ENCODE data around the gene SLC18A3.

SLC18A3 gene

DNA sequence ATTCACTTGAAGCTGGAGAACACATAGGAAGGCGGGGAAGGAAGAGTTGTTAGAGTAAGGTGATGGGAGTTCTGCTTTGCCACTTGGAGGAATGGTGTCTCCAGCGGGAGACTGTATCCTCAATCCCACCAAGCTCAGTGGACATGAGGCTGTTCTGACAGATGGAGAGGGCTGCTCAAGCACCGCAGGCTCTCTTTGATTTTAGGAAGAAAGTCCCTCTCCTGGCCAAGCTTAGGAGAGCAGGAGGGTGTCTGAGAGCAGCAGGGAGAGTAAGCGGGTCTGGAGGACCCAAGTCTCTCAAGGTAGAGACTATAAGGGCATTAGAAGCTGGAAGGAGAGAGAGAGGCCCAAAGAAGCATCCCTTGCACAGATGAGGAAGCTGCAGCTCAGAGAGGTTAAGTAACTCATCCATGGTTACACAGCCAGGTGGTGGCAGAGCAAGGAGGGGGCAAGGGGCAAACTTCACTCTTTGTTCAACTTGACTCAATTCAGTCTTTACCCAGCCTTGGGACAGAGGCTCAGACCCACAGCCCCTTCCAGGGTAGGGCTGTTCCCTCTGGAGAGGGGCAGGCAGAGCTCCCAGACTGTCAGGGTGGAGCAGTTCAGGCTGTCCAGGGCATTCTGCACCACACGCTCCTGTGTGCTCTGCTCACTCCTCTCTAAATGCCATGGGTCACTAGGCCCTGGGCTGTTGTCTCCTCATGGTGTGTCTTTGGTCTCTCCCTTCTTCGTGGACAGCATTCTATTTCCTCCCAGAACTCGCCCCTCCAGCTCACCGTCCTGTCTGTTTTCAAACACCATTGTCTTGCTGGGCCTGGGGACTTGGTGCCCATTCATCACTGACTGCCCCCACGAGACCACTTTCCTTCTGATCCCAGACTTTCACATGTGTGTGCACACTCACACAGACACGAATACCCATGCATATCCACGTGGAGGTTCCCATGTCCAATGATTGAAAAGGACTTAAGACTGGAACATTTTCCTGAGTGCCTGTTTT, 12.6 kb downstream of the SLC18A3 start:
- TF ChIP-seq CTCF (IDR thresholded peaks at IDR 0.05; ENCODE audit: control insufficient read depth, insufficient read depth, low read depth, low read length, missing control alignments) = no peak
- H3K4me3 ChIP-seq (ENCODE audit: control insufficient read depth, low read depth, low read length) = no peak overlapping the region
- no peak for DNase-seq (ENCODE audit: low read depth)

DNA sequence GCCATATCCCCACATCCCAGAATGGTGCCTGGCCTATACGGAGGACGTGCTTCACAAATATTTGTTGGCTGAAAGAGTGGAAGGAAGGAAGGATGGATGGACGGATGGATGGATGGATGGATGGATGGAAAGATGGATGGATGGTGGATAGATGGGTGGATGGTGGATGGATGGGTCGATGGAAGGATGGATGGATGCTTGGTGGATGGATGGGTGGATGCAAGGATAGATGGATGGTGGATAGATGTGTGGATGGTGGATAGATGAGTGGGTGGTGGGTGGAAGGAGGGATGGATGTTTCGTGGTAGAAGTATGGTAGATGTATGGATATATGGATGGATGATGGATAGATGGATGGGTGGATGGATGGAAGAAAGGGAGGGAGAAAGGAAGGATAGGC, 14.5 kb downstream of the SLC18A3 start:
- TF ChIP-seq CTCF (IDR thresholded peaks at IDR 0.05; ENCODE audit: control insufficient read depth, insufficient read depth, low read depth, low read length, missing control alignments) = no peak
- DNase-seq (ENCODE audit: low read depth) = no peak
- H3K4me3 ChIP-seq (ENCODE audit: control insufficient read depth, low read depth, low read length) = no peak overlapping the region

GRCh38 chr10:49625411-49625810, 15.3 kb downstream of the SLC18A3 start:
- DNase-seq (ENCODE audit: low read depth) = no peak
- TF ChIP-seq CTCF (IDR thresholded peaks at IDR 0.05; ENCODE audit: control insufficient read depth, insufficient read depth, low read depth, low read length, missing control alignments) = no peak
- no peak overlapping the region for H3K4me3 ChIP-seq (ENCODE audit: control insufficient read depth, low read depth, low read length)

DNA sequence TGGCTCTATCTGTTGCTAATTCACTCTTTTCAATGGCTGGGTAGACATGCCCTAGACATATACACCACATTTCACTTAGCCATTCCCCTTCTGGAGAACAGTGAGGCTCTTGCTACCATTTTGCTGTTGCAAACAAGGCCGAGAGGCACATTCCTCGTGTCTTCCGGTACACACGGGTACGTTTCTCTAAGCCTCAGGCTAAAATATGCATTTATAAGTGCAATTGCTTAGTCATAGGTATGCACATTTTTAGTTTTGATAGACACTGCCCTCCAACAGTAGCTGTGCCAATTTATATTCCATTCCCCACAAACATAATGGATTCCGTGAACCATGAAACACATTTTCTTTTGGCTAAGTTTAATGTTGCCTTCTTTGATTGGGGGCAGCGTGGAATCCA, 16.9 kb downstream of the SLC18A3 start:
- DNase-seq (ENCODE audit: low read depth) = no peak
- no peak overlapping the region for H3K4me3 ChIP-seq (ENCODE audit: control insufficient read depth, low read depth, low read length)
- no peak for TF ChIP-seq CTCF (IDR thresholded peaks at IDR 0.05; ENCODE audit: control insufficient read depth, insufficient read depth, low read depth, low read length, missing control alignments)

GRCh38 chr10:49627644-49628247, 17.6 kb downstream of the SLC18A3 start:
- TF ChIP-seq CTCF (IDR thresholded peaks at IDR 0.05; ENCODE audit: control insufficient read depth, insufficient read depth, low read depth, low read length, missing control alignments) = no peak
- H3K4me3 ChIP-seq (ENCODE audit: control insufficient read depth, low read depth, low read length) = no peak overlapping the region
- DNase-seq (ENCODE audit: low read depth) = no peak

GRCh38 chr10:49628599-49628998, 18.5 kb downstream of the SLC18A3 start:
- TF ChIP-seq CTCF (IDR thresholded peaks at IDR 0.05; ENCODE audit: control insufficient read depth, insufficient read depth, low read depth, low read length, missing control alignments) = no peak
- H3K4me3 ChIP-seq (ENCODE audit: control insufficient read depth, low read depth, low read length) = no peak overlapping the region
- DNase-seq (ENCODE audit: low read depth) = no peak

All from AG09309 (cell line).